ENCODE data around the gene LBHD2.
A peak's percentile ranks its signal among the peaks of the same experiment; 100 is the strongest.

LBHD2 gene

DNA sequence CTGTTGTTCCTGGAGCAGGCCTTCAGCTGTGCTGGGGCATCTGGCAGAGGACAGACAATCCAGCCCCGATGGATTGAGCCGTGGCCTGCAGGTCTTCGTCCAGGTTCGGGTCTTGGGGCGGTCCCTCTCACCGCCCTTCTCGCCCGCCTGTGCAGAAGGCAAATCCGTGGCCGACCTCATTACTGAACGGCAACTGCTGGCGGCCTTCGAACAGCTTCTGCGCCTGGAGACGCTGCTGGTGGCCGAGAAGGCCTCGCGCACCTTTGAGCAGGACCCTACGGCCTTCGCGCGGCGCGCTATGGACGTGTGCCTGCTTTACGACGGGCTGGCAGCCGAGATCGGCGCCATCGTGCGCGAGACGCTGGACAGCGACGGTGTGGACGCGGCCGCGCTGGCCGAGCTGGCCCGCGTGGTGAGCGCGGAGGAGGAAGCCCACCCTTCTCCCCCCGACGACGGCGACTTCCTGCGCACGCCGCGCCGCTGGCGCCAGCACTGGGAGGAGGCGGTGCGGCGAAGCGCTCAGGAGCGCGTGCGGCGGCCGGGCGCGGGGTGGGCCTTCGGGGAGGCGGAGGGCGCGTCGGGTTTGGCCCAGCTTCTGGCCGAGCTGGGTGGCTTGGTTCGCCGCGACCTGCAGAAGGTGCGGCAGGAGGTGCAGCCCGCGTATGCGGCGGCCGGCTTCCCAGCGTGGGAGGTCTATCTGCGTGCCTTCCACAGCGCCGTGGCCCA is 18.1 kb downstream of the LBHD2 start:
- H3K36me3 ChIP-seq (ENCODE audit: control insufficient read depth in 1 of 2, insufficient read depth in 2 of 2, low read length in 2 of 2), result no peaks in the 10 kb centered on the region
- peaks cover 18% of the 10 kb centered on the region for H3K27me3 ChIP-seq (ENCODE audit: low read depth, low read length)
- H3K4me1 ChIP-seq (ENCODE audit: control insufficient read depth in 1 of 2, insufficient read depth in 2 of 2, low read length in 2 of 2), result peaks cover 6 to 30% of the 10 kb centered on the region in 2 donors
- no peak overlapping the region for H3K27ac ChIP-seq (ENCODE audit: low read length)
- no peaks in the 10 kb centered on the region for H3K9me3 ChIP-seq (ENCODE audit: control insufficient read depth in 1 of 2, low read length in 2 of 2)
- H3K4me3 ChIP-seq (ENCODE audit: low read depth in 1 of 2, low read length in 2 of 2), result peak overlapping the region in 1 of 2 donors; percentile 32

DNA sequence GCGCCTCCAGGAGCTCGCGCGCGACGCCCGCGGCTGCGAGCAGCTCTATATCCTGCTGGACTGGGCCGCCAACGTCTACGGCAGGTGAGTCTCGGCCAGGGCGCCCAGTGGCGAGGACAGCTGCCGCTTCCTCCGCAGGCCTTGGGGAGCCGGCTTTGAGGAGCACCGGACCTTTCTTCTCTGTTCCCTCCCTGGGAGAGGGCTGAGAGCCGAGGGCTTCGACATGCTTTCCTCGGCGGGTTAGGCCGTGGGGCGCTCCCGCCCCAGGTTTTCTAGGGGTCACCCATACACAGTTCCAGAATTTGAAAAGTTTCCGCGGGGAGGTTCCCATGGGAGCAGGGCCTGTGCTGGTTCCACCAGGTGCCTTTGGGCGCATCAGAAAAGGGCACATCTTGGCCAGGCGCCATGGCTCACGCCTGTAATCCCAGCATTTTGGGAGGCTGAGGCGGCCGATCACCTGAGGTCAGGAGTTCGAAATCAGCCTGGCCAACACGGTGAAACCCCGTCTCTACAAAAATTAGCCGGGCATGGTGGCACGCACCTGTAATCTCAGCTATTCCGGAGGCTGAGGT is 18.8 kb downstream of the LBHD2 start:
- Histone ChIP-seq H3K36me3 (ENCODE audit: control insufficient read depth in 1 of 2, insufficient read depth in 2 of 2, low read length in 2 of 2) (no peaks in the 10 kb centered on the region), H3K27me3 (ENCODE audit: low read depth, low read length) (peaks cover 18% of the 10 kb centered on the region), H3K4me3 (ENCODE audit: low read depth in 1 of 2, low read length in 2 of 2) (peak overlapping the region in 1 of 2 donors; percentile 32), H3K9me3 (ENCODE audit: control insufficient read depth in 1 of 2, low read length in 2 of 2) (no peaks in the 10 kb centered on the region), H3K27ac (ENCODE audit: low read length) (no peak overlapping the region), H3K4me1 (ENCODE audit: control insufficient read depth in 1 of 2, insufficient read depth in 2 of 2, low read length in 2 of 2) (peaks cover 6 to 30% of the 10 kb centered on the region in 2 donors)

DNA sequence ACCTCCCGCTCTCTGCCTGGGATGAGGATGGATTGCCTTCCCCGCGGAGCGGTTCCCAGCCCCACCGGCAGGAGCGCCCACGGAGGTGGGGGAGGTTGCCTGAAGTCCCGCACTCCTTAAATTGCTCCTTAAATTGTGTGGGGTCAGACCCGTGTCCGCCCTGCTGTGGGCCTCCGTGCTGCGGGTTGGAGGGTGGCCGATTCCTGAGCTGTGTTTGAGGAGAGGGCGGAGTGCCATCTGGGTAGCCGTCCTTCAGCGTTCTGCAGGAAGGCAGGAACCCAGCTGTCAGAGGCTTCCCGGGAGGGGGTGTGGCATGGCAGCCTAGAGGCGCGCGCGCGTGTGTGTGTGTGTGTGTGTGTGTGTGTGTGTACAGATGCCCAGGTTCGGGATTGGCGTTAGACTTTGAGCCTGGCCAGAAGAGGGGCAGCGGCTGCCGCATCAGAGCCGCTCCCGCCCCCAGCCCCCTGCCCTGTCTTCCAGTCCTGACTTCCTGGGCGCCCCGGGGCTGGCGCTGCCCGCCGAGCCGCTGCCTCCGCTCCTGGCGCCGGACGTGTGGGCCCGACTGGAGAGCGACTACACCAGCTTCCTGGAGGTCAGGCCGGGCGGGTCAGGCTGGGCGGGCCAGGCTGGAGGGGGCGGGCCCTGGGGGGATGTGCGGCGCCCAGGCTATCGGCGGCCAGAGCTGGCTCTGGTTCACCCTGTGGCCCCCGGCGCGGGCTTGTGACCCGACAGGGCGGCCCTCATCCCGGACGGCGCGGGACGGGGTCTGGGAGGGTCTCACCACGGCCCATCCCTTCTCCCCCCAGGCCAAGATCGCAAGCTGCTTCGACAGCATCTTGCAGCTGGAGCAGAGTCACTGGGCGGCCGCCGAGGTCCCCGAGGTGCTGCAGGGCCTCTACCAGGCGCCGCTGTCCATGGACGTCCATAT is 19.7 kb downstream of the LBHD2 start:
- Histone ChIP-seq H3K27me3 (ENCODE audit: low read depth, low read length) (peaks cover 18% of the 10 kb centered on the region), H3K9me3 (ENCODE audit: control insufficient read depth in 1 of 2, low read length in 2 of 2) (no peaks in the 10 kb centered on the region), H3K36me3 (ENCODE audit: control insufficient read depth in 1 of 2, insufficient read depth in 2 of 2, low read length in 2 of 2) (no peaks in the 10 kb centered on the region), H3K4me3 (ENCODE audit: low read depth in 1 of 2, low read length in 2 of 2) (peak overlapping the region; percentile 13 to 24), H3K27ac (ENCODE audit: low read length) (no peak overlapping the region), H3K4me1 (ENCODE audit: control insufficient read depth in 1 of 2, insufficient read depth in 2 of 2, low read length in 2 of 2) (peaks cover 6 to 30% of the 10 kb centered on the region in 2 donors)

DNA sequence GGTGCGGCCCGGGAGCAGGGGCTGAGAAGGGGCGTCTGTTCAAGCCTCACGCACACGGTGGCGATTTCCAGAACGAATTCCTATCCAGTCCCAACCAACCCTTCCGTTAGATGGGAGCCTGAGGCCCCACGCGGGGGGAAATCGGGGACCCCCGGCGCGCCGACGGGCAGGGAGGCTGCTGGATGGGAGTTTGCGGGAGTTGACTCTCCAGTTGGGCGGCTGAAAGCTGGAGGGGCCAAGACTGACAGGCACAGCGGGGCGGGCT is 20.3 kb downstream of the LBHD2 start:
- Histone ChIP-seq H3K4me1 (ENCODE audit: control insufficient read depth in 1 of 2, insufficient read depth in 2 of 2, low read length in 2 of 2) (peaks cover 6 to 30% of the 10 kb centered on the region in 2 donors), H3K27me3 (ENCODE audit: low read depth, low read length) (peaks cover 18% of the 10 kb centered on the region), H3K27ac (ENCODE audit: low read length) (no peak overlapping the region), H3K4me3 (ENCODE audit: low read depth in 1 of 2, low read length in 2 of 2) (no peak overlapping the region), H3K36me3 (ENCODE audit: control insufficient read depth in 1 of 2, insufficient read depth in 2 of 2, low read length in 2 of 2) (no peaks in the 10 kb centered on the region), H3K9me3 (ENCODE audit: control insufficient read depth in 1 of 2, low read length in 2 of 2) (no peaks in the 10 kb centered on the region)

DNA sequence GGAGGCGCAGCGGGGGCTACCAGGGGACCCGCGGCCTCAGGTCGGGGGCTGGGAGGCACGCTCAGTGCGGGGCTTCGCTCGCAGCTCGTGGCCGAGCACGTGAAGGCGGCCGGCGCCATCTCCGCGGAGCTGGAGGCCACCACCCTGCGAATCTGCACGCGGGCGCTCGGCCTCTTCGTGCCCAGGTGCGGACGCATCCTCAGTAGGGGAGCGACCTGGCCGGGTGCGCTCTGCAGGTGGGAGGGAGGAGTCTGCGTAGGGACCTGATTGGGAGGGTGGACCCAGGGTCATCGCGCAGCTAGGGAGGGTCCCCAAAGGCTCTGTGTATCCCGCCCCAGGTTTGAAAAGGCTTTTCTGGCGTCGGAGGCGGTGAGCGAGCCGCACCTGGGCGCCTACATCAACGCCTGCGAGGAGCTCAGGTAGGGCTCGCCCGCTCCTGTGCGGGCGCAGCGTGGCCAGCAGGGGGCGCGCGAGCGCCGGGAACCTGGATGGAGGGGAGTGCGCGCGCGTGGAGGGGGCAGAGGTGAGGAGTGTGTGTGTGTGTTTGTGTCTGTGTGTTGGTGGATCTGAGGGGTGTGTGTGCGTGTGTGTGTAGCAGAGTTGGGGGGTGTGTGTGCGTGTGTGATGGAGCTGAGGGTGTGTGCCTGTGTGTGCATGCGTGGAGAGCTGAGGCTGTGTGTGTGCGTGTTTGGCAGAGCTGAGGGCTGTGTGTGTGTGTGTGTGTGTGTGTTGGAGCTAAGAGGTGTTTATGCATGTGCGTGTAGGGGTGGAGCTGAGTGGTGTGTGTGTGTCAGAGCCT is 20.8 kb downstream of the LBHD2 start:
- peaks cover 6 to 32% of the 10 kb centered on the region in 2 donors for H3K4me1 ChIP-seq (ENCODE audit: control insufficient read depth in 1 of 2, insufficient read depth in 2 of 2, low read length in 2 of 2)
- no peak overlapping the region for H3K4me3 ChIP-seq (ENCODE audit: low read depth in 1 of 2, low read length in 2 of 2)
- no peaks in the 10 kb centered on the region for H3K36me3 ChIP-seq (ENCODE audit: control insufficient read depth in 1 of 2, insufficient read depth in 2 of 2, low read length in 2 of 2)
- H3K27me3 ChIP-seq (ENCODE audit: low read depth, low read length), result peaks cover 18% of the 10 kb centered on the region
- H3K27ac ChIP-seq (ENCODE audit: low read length), result no peak overlapping the region
- no peaks in the 10 kb centered on the region for H3K9me3 ChIP-seq (ENCODE audit: control insufficient read depth in 1 of 2, low read length in 2 of 2)

DNA sequence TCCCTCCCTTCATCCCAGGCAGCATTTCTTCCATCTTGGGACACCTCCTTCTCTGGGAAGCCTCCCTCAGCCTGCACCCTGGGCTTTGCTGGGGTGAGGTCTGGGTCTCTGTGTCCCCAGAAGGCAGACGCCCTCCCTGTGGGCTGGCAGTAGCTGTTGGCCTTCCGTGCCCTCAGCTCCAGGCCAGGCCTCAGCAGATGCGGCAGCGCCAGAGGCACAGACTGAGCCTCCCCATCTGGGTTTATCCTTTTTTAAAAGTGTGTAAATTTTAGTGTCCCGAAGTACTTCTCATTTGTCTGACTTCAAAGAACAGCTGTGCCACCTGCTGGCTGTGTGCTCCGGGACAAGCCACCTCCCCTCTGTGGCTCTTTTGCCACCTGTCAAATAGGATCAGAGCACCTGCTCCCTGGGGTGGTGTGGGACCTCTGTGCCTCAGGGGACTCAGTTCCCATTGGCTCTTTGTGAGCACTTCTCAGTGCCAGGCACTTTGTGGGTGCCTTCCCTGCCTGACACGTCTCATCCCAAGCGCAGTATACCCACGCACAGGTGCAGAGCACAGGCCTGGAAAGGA is 21.7 kb downstream of the LBHD2 start:
- no peak overlapping the region for H3K27ac ChIP-seq (ENCODE audit: low read length)
- H3K4me1 ChIP-seq (ENCODE audit: control insufficient read depth in 1 of 2, insufficient read depth in 2 of 2, low read length in 2 of 2), result peaks cover 6 to 40% of the 10 kb centered on the region in 2 donors
- no peaks in the 10 kb centered on the region for H3K36me3 ChIP-seq (ENCODE audit: control insufficient read depth in 1 of 2, insufficient read depth in 2 of 2, low read length in 2 of 2)
- H3K4me3 ChIP-seq (ENCODE audit: low read depth in 1 of 2, low read length in 2 of 2), result no peak overlapping the region
- peaks cover 18% of the 10 kb centered on the region for H3K27me3 ChIP-seq (ENCODE audit: low read depth, low read length)
- no peaks in the 10 kb centered on the region for H3K9me3 ChIP-seq (ENCODE audit: control insufficient read depth in 1 of 2, low read length in 2 of 2)

DNA sequence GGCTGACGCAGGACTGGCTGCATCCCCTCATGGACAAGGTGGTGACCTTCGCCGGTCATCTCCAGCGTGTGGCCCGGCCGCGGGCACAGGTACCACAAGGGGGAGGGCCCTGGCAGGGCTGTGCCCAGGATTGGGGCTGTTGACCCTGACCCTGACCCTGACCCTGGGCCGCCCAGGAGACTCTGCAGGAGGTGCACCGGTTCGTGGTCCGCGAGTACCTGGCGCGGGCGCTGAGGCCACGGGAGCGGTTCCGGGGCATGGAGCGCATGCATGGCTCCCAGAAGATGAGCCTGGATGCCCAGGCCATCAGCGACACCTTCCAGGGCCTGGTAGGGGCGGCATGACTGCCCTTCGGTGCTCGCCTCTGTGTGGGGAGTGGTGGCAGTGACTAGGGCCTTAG is 23.4 kb downstream of the LBHD2 start:
- H3K4me3 ChIP-seq (ENCODE audit: low read depth in 1 of 2, low read length in 2 of 2), result no peak overlapping the region
- no peaks in the 10 kb centered on the region for H3K36me3 ChIP-seq (ENCODE audit: control insufficient read depth in 1 of 2, insufficient read depth in 2 of 2, low read length in 2 of 2)
- H3K27ac ChIP-seq (ENCODE audit: low read length), result no peak overlapping the region
- peaks cover 13 to 50% of the 10 kb centered on the region in 2 donors for H3K4me1 ChIP-seq (ENCODE audit: control insufficient read depth in 1 of 2, insufficient read depth in 2 of 2, low read length in 2 of 2)
- peaks cover 14% of the 10 kb centered on the region for H3K27me3 ChIP-seq (ENCODE audit: low read depth, low read length)
- H3K9me3 ChIP-seq (ENCODE audit: control insufficient read depth in 1 of 2, low read length in 2 of 2), result no peaks in the 10 kb centered on the region

DNA sequence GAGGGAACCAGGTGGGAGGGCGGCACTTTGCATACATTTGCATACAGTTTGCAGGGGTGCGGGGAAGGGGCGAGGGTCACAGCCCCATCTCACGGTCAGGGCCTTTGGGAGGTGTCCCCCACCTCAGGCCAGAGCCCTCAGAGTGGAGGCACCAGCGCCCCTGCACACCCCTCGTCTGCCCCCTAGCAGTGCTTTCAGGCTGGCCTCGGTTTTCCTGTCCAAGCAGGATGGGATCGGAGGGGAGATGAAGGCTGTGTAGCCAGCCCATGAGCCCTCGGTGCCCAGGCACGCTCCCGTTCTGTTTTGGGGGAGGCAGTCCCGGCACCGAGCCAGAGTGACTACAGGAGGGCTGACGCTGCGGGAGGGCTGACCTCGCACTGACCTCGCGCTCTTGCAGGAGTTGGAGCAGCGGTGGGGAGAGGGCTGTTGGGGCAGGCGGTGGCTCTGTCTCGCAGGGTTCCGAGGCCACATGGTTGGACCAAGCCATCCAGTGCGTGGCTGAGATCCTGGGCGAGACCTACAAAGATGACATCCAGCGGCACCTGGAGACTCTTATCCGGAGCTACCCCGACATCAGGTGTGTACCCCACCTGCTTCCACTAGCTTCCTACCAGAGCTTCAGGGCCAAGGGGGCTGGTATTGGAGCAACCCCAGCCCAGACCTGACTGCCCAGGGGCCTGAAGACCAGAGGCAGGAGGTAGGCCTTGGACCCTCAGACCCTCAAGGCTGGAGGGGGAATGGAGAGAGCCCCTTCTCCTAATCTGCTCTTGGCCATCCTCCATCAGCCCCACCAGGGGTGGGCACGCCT is 24.1 kb downstream of the LBHD2 start:
- no peaks in the 10 kb centered on the region for H3K9me3 ChIP-seq (ENCODE audit: control insufficient read depth in 1 of 2, low read length in 2 of 2)
- no peak overlapping the region for H3K27ac ChIP-seq (ENCODE audit: low read length)
- H3K36me3 ChIP-seq (ENCODE audit: control insufficient read depth in 1 of 2, insufficient read depth in 2 of 2, low read length in 2 of 2), result no peaks in the 10 kb centered on the region
- H3K4me1 ChIP-seq (ENCODE audit: control insufficient read depth in 1 of 2, insufficient read depth in 2 of 2, low read length in 2 of 2), result peaks cover 13 to 48% of the 10 kb centered on the region in 2 donors
- H3K4me3 ChIP-seq (ENCODE audit: low read depth in 1 of 2, low read length in 2 of 2), result no peak overlapping the region
- H3K27me3 ChIP-seq (ENCODE audit: low read depth, low read length), result peaks cover 14% of the 10 kb centered on the region

- Histone ChIP-seq H3K4me3 (ENCODE audit: low read depth in 1 of 2, low read length in 2 of 2) (no peak overlapping the region), H3K27ac (ENCODE audit: low read length) (no peak overlapping the region), H3K36me3 (ENCODE audit: control insufficient read depth in 1 of 2, insufficient read depth in 2 of 2, low read length in 2 of 2) (no peaks in the 10 kb centered on the region), H3K9me3 (ENCODE audit: control insufficient read depth in 1 of 2, low read length in 2 of 2) (no peaks in the 10 kb centered on the region), H3K27me3 (ENCODE audit: low read depth, low read length) (peaks cover 8% of the 10 kb centered on the region), H3K4me1 (ENCODE audit: control insufficient read depth in 1 of 2, insufficient read depth in 2 of 2, low read length in 2 of 2) (peaks cover 13 to 45% of the 10 kb centered on the region in 2 donors)
Measured at GRCh38 chr14:103108749-103109207, 24.8 kb downstream of the LBHD2 start.

All from muscle layer of duodenum (tissue), 2 donors.